Transverse colon (tissue), 4 donors: Measurements from ENCODE around the gene ZNF433.

Source experiments
- EP300 ChIP-seq: sonication (generic); formaldehyde crosslinking; IDR thresholded peaks from one replicate; pipeline ENCODE4 v1.6.1; 2017; ENCODE audit warnings: antibody characterized with exemption, low read depth
- POLR2A ChIP-seq: fragments of 450-650 bp; IDR thresholded peaks from one replicate; pipeline ENCODE4 v1.6.1; 2016; ENCODE audit warnings: antibody characterized with exemption, mild to moderate bottlenecking, moderate library complexity
- POLR2AphosphoS5 ChIP-seq, 3 donors: sonication (generic); formaldehyde crosslinking; IDR thresholded peaks; one replicate each; pipeline ENCODE4 v1.6.1; 2016; ENCODE audit warnings: antibody characterized with exemption in 3 of 3
- TF ChIP-seq, protein P1 (sequence below), 5 experiments: fragments of 200-600 bp in 3 of 5; fragments of 450-650 bp in 2 of 5; sonication (generic) in 3 of 5; IDR thresholded peaks; 1 replicate in 2 of 5; 2 replicates in 3 of 5; pipeline ENCODE4 v1.5.1; 2016 to 2017; ENCODE audit warnings: antibody characterized with exemption in 5 of 5, inconsistent platforms in 3 of 5, mild to moderate bottlenecking in 2 of 5, moderate library complexity in 1 of 5

DNA sequence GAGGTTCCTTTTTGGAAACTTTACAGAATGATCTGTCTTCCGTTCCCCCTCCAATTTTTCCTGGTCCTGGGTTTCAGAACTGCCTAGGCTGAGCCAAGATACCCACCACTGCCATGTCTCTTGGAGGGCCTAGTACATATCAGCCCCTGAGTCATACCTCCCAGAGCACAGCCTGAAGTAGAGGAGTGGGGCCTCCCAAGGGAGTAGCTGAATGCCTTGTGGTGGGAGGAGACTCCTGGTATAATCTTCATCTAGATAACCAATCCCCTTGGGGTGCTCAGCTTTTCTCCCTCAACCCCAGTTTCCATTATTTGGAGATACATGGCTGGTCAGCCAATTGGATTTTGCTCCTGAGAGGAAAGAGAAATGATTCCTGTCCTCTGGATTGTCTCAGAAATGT lies 40.3 kb downstream of the ZNF433 start:
- no peak for TF ChIP-seq POLR2A
- TF ChIP-seq, protein P1, sequence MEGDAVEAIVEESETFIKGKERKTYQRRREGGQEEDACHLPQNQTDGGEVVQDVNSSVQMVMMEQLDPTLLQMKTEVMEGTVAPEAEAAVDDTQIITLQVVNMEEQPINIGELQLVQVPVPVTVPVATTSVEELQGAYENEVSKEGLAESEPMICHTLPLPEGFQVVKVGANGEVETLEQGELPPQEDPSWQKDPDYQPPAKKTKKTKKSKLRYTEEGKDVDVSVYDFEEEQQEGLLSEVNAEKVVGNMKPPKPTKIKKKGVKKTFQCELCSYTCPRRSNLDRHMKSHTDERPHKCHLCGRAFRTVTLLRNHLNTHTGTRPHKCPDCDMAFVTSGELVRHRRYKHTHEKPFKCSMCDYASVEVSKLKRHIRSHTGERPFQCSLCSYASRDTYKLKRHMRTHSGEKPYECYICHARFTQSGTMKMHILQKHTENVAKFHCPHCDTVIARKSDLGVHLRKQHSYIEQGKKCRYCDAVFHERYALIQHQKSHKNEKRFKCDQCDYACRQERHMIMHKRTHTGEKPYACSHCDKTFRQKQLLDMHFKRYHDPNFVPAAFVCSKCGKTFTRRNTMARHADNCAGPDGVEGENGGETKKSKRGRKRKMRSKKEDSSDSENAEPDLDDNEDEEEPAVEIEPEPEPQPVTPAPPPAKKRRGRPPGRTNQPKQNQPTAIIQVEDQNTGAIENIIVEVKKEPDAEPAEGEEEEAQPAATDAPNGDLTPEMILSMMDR (IDR thresholded peaks at IDR 0.05), result no peak
- TF ChIP-seq POLR2AphosphoS5 (IDR thresholded peaks at IDR 0.05), result no peak
- no peak for TF ChIP-seq EP300
